HG03064 (cell line): ENCODE results near the gene PUDP.

Experiments used
- ATAC-seq: cut with Tn5 transposase; IDR thresholded peaks from one replicate; pipeline ENCODE4 v1.9.1; 2021; ENCODE audit warnings: low read depth; ENCODE audit not compliant: unreplicated experiment

Gene PUDP

GRCh38 chrX:7147413-7147977 lies 458 bp downstream of the PUDP start, which contains the start of gene STS:
STS (plus strand) TSS chrX:7147712; CDS start chrX:7253200, 105,488 bp downstream.
- peak; percentile 50 for ATAC-seq

GRCh38 chrX:7146703-7147412 lies 1.1 kb downstream of the PUDP start:
- peak; percentile 7 for ATAC-seq

GRCh38 chrX:7146020-7146702 lies 1.8 kb downstream of the PUDP start:
- ATAC-seq, result no peak

GRCh38 chrX:7145454-7145853 lies 2.5 kb downstream of the PUDP start:
- ATAC-seq, result no peak

GRCh38 chrX:7143941-7144525 lies 3.9 kb downstream of the PUDP start:
- no peak for ATAC-seq

GRCh38 chrX:7143076-7143475 lies 4.9 kb downstream of the PUDP start:
- ATAC-seq, result no peak

GRCh38 chrX:7139202-7140081 lies 8.5 kb downstream of the PUDP start:
- no peak for ATAC-seq

- no peak for ATAC-seq
Observed at GRCh38 chrX:7134981-7135380, 13.0 kb downstream of the PUDP start.

- no peak for ATAC-seq
Observed at GRCh38 chrX:7133050-7133440, 14.9 kb downstream of the PUDP start.

- ATAC-seq, result peak; percentile 67
Observed at GRCh38 chrX:7132335-7133049, 15.5 kb downstream of the PUDP start.

- no peak for ATAC-seq
Observed at GRCh38 chrX:7131621-7132020, 16.3 kb downstream of the PUDP start.

GRCh38 chrX:7127056-7127455 lies 20.9 kb downstream of the PUDP start:
- no peak for ATAC-seq

- ATAC-seq, result no peak
Observed at GRCh38 chrX:7120878-7121219, 27.1 kb downstream of the PUDP start.

GRCh38 chrX:7119950-7120877 lies 27.7 kb downstream of the PUDP start:
- no peak for ATAC-seq

GRCh38 chrX:7117587-7117986 lies 30.4 kb downstream of the PUDP start:
- ATAC-seq, result no peak

- ATAC-seq, result no peak
Observed at GRCh38 chrX:7116081-7116480, 31.9 kb downstream of the PUDP start.

GRCh38 chrX:7115557-7115956 lies 32.4 kb downstream of the PUDP start:
- peak; percentile 69 for ATAC-seq

GRCh38 chrX:7112071-7112470 lies 35.9 kb downstream of the PUDP start:
- no peak for ATAC-seq

- ATAC-seq, result no peak
Observed at GRCh38 chrX:7111518-7111917, 36.4 kb downstream of the PUDP start.
